Stimulated activated CD8-positive, alpha-beta memory T cell treated with anti-CD3 and anti-CD28 coated beads, Interleukin-4, amount 100 ng/mL, for 48 hours (primary cell): ENCODE data around the gene NCBP2L.

Experiments
- DNase-seq: peaks from one replicate; pipeline ENCODE4 v3.0.0-alpha.2; 2020

The NCBP2L gene

GRCh38 chrX:107777536-107777832 lies at the start of gene NCBP2L:
Gene NCBP2L, plus strand, starts transcription at chrX:107777733. Its CDS starts 16,488 bp downstream, at chrX:107794221.
- no peak for DNase-seq

- DNase-seq = no peak
Observed at GRCh38 chrX:107728371-107729099, 49.0 kb upstream of the NCBP2L start.

- DNase-seq = no peak
Observed at GRCh38 chrX:107729558-107730297, 47.8 kb upstream of the NCBP2L start.

GRCh38 chrX:107730298-107730655 lies 47.3 kb upstream of the NCBP2L start:
- DNase-seq = no peak

GRCh38 chrX:107730991-107731766 lies 46.4 kb upstream of the NCBP2L start:
- no peak for DNase-seq

- no peak for DNase-seq
Observed at GRCh38 chrX:107731831-107732502, 45.6 kb upstream of the NCBP2L start.

GRCh38 chrX:107733686-107734085 lies 43.8 kb upstream of the NCBP2L start:
- DNase-seq = no peak

GRCh38 chrX:107734646-107735045 lies 42.9 kb upstream of the NCBP2L start:
- no peak for DNase-seq

GRCh38 chrX:107736781-107737531 lies 40.6 kb upstream of the NCBP2L start:
- no peak for DNase-seq

- DNase-seq = no peak
Observed at GRCh38 chrX:107738272-107738671, 39.3 kb upstream of the NCBP2L start.

GRCh38 chrX:107738768-107739167 lies 38.8 kb upstream of the NCBP2L start:
- DNase-seq = no peak

GRCh38 chrX:107739541-107739940 lies 38.0 kb upstream of the NCBP2L start:
- no peak for DNase-seq

- no peak for DNase-seq
Observed at GRCh38 chrX:107741404-107741790, 36.1 kb upstream of the NCBP2L start.

- no peak for DNase-seq
Observed at GRCh38 chrX:107742700-107743191, 34.8 kb upstream of the NCBP2L start.

- DNase-seq = no peak
Observed at GRCh38 chrX:107743995-107744394, 33.5 kb upstream of the NCBP2L start.

GRCh38 chrX:107744868-107745267 lies 32.7 kb upstream of the NCBP2L start:
- DNase-seq = no peak

- DNase-seq = no peak
Observed at GRCh38 chrX:107747596-107748161, 29.9 kb upstream of the NCBP2L start.

GRCh38 chrX:107748506-107748905 lies 29.0 kb upstream of the NCBP2L start:
- DNase-seq = no peak

GRCh38 chrX:107750263-107750662 lies 27.3 kb upstream of the NCBP2L start:
- no peak for DNase-seq

- DNase-seq = no peak
Observed at GRCh38 chrX:107750861-107751445, 26.6 kb upstream of the NCBP2L start.

- no peak for DNase-seq
Observed at GRCh38 chrX:107752043-107752442, 25.5 kb upstream of the NCBP2L start.

GRCh38 chrX:107752714-107753113 lies 24.8 kb upstream of the NCBP2L start:
- no peak for DNase-seq
